Mesothelial cell of epicardium (in vitro differentiated cells): ENCODE results near the gene CDKN2C. TPM values are rescaled to one million over a fixed set of nuclear protein-coding genes. Genes with fewer than 3 reads are reported as not detected.
"Not testable (repeated sequence)": the region's sequence is repeated elsewhere in the genome, so short reads cannot be mapped to it uniquely, and the experiment has no call there.

Experiments
- DNase-seq, 2 experiments: peaks; one replicate each; pipeline ENCODE4 v3.0.0; 2021; ENCODE audit warnings: low spot score in 2 of 2; ENCODE audit not compliant: unreplicated experiment in 2 of 2
- H3K27ac Mint-ChIP-seq: 2 replicates; pipeline ENCODE4 v1.8.0; 2021; ENCODE audit warnings: mixed read lengths
- H3K27me3 Mint-ChIP-seq: 2 replicates; pipeline ENCODE4 v1.8.0; 2021; ENCODE audit warnings: low read depth, mixed read lengths
- H3K36me3 Mint-ChIP-seq: 2 replicates; pipeline ENCODE4 v1.8.0; 2021; ENCODE audit warnings: mixed read lengths
- H3K4me1 Mint-ChIP-seq: 2 replicates; pipeline ENCODE4 v1.8.0; 2021; ENCODE audit warnings: mixed read lengths
- H3K4me3 Mint-ChIP-seq: 2 replicates; pipeline ENCODE4 v1.8.0; 2021; ENCODE audit warnings: mild to moderate bottlenecking, moderate library complexity, mixed read lengths
- H3K9me3 Mint-ChIP-seq: 2 replicates; pipeline ENCODE4 v1.8.0; 2021; ENCODE audit warnings: mixed read lengths
- CTCF ChIP-seq: fragments of 200-600 bp; sonication (generic); IDR thresholded peaks from one replicate; pipeline ENCODE4 v1.5.0; 2021; ENCODE audit warnings: antibody characterized with exemption; ENCODE audit not compliant: unreplicated experiment
- total RNA-seq: library from RNA; stranded (reverse); gene quantifications from 3 replicates; pipeline ENCODE4 v1.2.1, GENCODE V29; 2021

CDKN2C gene
- total RNA-seq, 1 donor from 2014 or later = 0.67 TPM

- DNase-seq = no peak
- Mint-ChIP-seq H3K4me1 (peaks cover 1% of the 10 kb centered on the region), H3K4me3 (no peak overlapping the region), H3K27me3 (no peaks in the 10 kb centered on the region), H3K9me3 (no peaks in the 10 kb centered on the region), H3K27ac (no peak overlapping the region), H3K36me3 (no peaks in the 10 kb centered on the region)
- no peak for TF ChIP-seq CTCF
Measured at GRCh38 chr1:50940291-50940690, 29.8 kb upstream of the CDKN2C start.

- Mint-ChIP-seq H3K27ac (no peak overlapping the region), H3K9me3 (no peaks in the 10 kb centered on the region), H3K27me3 (no peaks in the 10 kb centered on the region), H3K4me3 (no peak overlapping the region), H3K4me1 (peaks cover 1% of the 10 kb centered on the region), H3K36me3 (no peaks in the 10 kb centered on the region)
- no peak for DNase-seq
- TF ChIP-seq CTCF = no peak
Measured at GRCh38 chr1:50942334-50942733, 27.7 kb upstream of the CDKN2C start.

- no peak overlapping the region for H3K4me3 Mint-ChIP-seq
- no peak overlapping the region for H3K27ac Mint-ChIP-seq
- peaks cover 12% of the 10 kb centered on the region for H3K36me3 Mint-ChIP-seq
- H3K27me3 Mint-ChIP-seq = no peaks in the 10 kb centered on the region
- DNase-seq = no peak
- no peaks in the 10 kb centered on the region for H3K4me1 Mint-ChIP-seq
- no peaks in the 10 kb centered on the region for H3K9me3 Mint-ChIP-seq
- TF ChIP-seq CTCF = no peak
Measured at GRCh38 chr1:50949286-50949982, 20.6 kb upstream of the CDKN2C start.

GRCh38 chr1:50950396-50950795 is 19.6 kb upstream of the CDKN2C start:
- no peaks in the 10 kb centered on the region for H3K27me3 Mint-ChIP-seq
- no peak for TF ChIP-seq CTCF
- H3K4me3 Mint-ChIP-seq = no peak overlapping the region
- no peak for DNase-seq
- no peaks in the 10 kb centered on the region for H3K9me3 Mint-ChIP-seq
- H3K36me3 Mint-ChIP-seq = peaks cover 12% of the 10 kb centered on the region
- H3K27ac Mint-ChIP-seq = no peak overlapping the region
- no peaks in the 10 kb centered on the region for H3K4me1 Mint-ChIP-seq

- peaks cover 12% of the 10 kb centered on the region for H3K36me3 Mint-ChIP-seq
- not testable (repeated sequence) for H3K27me3 Mint-ChIP-seq, H3K27ac Mint-ChIP-seq, H3K9me3 Mint-ChIP-seq, H3K4me1 Mint-ChIP-seq, DNase-seq, H3K4me3 Mint-ChIP-seq
Measured at GRCh38 chr1:50952566-50952965, 17.5 kb upstream of the CDKN2C start.

GRCh38 chr1:50955116-50955515 is 14.9 kb upstream of the CDKN2C start:
- TF ChIP-seq CTCF = no peak
- H3K9me3 Mint-ChIP-seq = no peaks in the 10 kb centered on the region
- no peak for DNase-seq
- H3K4me3 Mint-ChIP-seq = no peak overlapping the region
- peaks cover 12% of the 10 kb centered on the region for H3K36me3 Mint-ChIP-seq
- no peak overlapping the region for H3K27ac Mint-ChIP-seq
- no peaks in the 10 kb centered on the region for H3K27me3 Mint-ChIP-seq
- H3K4me1 Mint-ChIP-seq = peaks cover 10% of the 10 kb centered on the region
